ENCODE results near the gene PREB. TPM values are rescaled to one million over a fixed set of nuclear protein-coding genes. Genes with fewer than 3 reads are reported as not detected.
"Not testable (repeated sequence)": the region's sequence is repeated elsewhere in the genome, so short reads cannot be mapped to it uniquely, and the experiment has no call there.

The PREB gene
- total RNA-seq, 2 experiments from 2014 or later, result 51.7 to 53.9 TPM

DNA sequence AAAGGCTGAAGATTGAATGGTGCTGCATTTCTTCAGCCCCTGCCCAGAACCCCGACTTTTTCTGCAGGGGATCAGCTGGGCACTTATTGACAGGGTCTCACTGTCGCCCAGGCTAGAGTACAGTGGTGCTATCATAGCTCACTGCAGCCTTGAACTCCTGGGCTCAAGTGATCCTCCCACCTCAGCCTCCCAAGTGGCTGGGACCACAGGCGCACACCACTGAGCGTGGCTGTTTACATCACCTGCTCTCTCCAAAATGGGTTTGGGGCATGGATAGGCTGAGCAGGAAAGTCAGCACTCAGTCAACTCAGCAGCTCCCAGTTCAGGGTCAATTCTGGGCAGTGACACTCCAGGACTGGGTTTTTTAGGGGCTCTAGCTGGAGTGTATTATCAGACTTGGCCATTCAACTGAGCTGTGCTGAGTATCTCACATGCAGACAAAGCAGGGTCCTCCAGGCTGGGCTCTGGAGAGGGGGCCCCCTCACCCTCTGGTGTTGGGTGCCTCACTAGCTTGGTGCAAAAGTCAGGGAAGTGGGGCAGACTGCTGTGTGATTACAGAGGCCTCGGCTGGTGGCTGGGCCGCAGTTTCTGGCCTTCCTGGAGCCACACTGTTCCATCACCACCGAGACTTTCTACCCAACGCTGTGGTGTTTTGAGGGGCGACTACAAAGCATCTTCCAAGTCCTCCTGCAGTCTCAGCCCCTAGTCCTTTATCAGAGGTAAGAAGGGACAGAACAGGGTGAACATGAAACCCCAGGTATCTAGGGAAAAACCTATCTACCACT lies 6.4 kb downstream of the PREB start:
- H3K27ac Mint-ChIP-seq, result no peak overlapping the region
- H3K4me3 Mint-ChIP-seq, result no peak overlapping the region
- no peak for ATAC-seq (ENCODE audit: low read depth)

DNA sequence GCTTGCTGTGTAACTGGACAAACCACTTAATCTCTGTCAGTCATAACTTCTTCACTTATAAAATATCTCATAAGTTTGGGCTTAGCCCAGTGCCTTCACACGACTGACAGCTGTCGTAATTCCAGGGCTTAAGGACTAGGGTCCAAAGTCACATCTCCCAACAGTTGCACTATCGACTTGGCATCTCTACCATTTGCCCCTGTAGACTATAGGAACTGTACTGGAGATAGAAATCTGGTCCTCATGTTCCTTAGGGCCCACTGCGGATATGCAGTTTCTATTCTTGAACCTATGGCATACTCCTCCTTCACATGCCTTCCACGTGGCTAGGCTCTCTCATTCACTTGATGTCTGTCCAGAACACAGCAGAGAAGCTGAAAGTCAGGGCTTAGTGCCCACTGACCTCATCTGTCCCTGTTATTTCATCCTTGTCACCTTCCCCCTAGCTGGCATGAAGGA lies 8.2 kb downstream of the PREB start:
- DNase-seq (no peak), ATAC-seq (ENCODE audit: low read depth) (no peak)
- Mint-ChIP-seq H3K27me3 (peaks cover 17% of the 10 kb centered on the region), H3K27ac (no peak overlapping the region), H3K36me3 (peaks cover 2% of the 10 kb centered on the region), H3K4me1 (peaks cover 9% of the 10 kb centered on the region), H3K4me3 (no peak overlapping the region), H3K9me3 (no peaks in the 10 kb centered on the region)
- POLR2A ChIA-PET, result interaction anchor here (0.7 to 0.9 kb wide), 2 partner anchors 9 to 56 kb away, joined by 3 to 4 read pairs; partner anchors contain the start of gene PREB

More for the DNA sequence above, 6.4 kb downstream of the PREB start:
- peaks cover 3% of the 10 kb centered on the region for H3K36me3 Mint-ChIP-seq
- DNase-seq, result no peak
- no peaks in the 10 kb centered on the region for H3K9me3 Mint-ChIP-seq
- peaks cover 13% of the 10 kb centered on the region for H3K4me1 Mint-ChIP-seq
- POLR2A ChIA-PET, result no interaction called here
- H3K27me3 Mint-ChIP-seq, result peaks cover 2% of the 10 kb centered on the region

DNA sequence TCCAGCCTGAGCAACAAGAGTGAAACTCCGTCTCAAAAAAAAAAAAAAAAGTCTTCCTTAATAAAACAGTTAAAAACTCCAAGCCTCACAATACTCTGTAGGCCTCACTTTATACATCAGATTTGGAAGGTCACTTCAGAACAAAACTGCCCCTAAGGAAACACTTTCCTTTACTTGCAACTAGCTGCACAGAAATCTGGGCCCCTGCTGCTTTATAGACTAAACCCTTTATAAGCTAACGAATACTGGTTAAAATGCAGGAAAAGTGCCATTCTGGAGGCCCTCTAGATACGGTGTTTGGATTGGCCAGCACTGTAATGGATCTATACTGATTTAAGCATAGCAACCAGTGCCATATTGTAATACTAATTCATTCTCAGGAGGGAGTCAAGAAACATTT lies 9.3 kb downstream of the PREB start:
- H3K4me3 Mint-ChIP-seq, result no peak overlapping the region
- no peaks in the 10 kb centered on the region for H3K9me3 Mint-ChIP-seq
- peaks cover 20% of the 10 kb centered on the region for H3K27me3 Mint-ChIP-seq
- DNase-seq (no peak), ATAC-seq (ENCODE audit: low read depth) (no peak)
- peaks cover 9% of the 10 kb centered on the region for H3K4me1 Mint-ChIP-seq
- POLR2A ChIA-PET, result interaction anchor here (3.0 kb wide), 1 partner anchor 9 kb away, joined by 34 read pairs; the partner anchor contains the start of gene PREB
- H3K36me3 Mint-ChIP-seq, result peaks cover 2% of the 10 kb centered on the region
- no peak overlapping the region for H3K27ac Mint-ChIP-seq

DNA sequence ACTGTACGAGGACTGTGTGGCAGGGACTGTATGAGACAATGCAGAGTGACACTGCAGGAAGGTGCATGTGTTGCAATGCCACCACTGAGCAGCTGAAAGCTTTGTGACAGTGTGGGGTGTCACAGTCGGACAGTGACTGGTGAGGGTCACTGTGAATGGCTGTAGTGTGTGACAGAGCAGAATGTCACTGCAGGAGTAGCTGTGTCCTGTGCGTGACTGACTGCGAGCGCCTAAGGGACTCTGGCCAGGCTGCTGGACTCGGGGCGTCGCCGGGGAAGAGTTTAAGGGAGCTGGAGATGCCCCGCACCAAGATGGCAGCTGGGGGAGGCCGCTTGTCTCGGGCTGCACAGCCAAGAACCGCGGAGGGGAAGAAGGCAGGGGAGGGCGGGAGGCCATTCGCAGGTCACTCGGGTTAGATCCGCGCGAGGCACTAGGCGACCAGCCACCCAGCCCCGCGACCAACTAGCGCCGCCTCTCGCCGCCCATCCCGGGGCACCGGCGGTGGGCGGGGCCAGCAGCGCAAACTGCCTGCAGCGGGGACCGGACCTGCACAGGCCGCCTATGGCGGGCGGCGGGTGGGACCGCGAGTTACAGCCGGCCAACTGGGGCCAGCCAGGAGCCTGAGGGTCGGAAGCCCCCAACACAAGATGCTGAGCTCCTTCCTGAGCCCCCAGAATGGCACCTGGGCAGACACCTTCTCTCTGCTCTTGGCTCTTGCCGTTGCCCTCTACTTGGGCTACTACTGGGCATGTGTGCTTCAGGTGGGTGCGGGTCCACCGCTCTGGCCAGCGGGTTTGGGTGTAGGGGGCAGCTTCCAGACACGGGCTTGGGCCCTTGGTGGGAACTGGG lies 10.9 kb downstream of the PREB start, which contains the start of gene ABHD1:
Gene ABHD1 (plus strand): TSS at position 514 of the 849 bp plus-strand sequence. CDS start 134 bp downstream, at position 648.
- H3K4me3 Mint-ChIP-seq, result peak within 1 kb of the TSS; percentile 81
- ATAC-seq (ENCODE audit: low read depth), result peak; percentile 81
- H3K27me3 Mint-ChIP-seq, result peaks cover 32% of the 10 kb centered on the region
- H3K4me1 Mint-ChIP-seq, result peaks cover 15% of the 10 kb centered on the region
- peak; percentile 79 for DNase-seq
- H3K9me3 Mint-ChIP-seq, result no peaks in the 10 kb centered on the region
- POLR2A ChIA-PET, result interaction anchor here (0.6 to 3.0 kb wide), 6 partner anchors 8 to 304 kb away, joined by 3 to 34 read pairs (median 3); partner anchors contain the start of genes KHK, NRBP1 and PREB
- H3K36me3 Mint-ChIP-seq, result no peaks in the 10 kb centered on the region
- peak within 1 kb of the TSS; percentile 75 for H3K27ac Mint-ChIP-seq

DNA sequence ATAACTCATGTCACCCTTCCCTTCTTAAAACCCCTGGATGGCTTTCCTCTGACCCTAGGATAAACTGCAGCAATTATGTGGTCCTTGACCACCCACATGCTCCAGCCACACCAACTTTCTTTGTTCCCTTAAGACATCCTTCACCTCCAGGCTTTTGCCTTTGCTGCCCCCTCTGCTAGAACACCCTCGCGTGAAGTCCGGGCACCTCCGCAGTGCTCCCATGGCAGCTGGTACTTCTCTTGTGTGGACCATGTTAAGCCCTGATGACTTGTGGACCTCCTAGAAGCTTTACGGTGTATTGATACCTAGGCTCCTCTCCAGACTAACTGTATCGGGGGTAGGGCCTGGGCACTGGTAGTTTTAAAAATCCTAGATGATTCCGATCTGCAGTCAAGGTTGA lies 11.6 kb downstream of the PREB start:
- POLR2A ChIA-PET, result interaction anchor here (0.6 to 3.0 kb wide), 4 partner anchors 11 to 305 kb away, joined by 3 to 34 read pairs (median 4); partner anchors contain the start of genes KHK, NRBP1 and PREB
- ATAC-seq (ENCODE audit: low read depth), result no peak
- Mint-ChIP-seq H3K27ac (peak overlapping the region; percentile 75), H3K4me1 (peaks cover 15% of the 10 kb centered on the region), H3K4me3 (peak overlapping the region; percentile 81), H3K27me3 (peaks cover 39% of the 10 kb centered on the region), H3K9me3 (no peaks in the 10 kb centered on the region), H3K36me3 (no peaks in the 10 kb centered on the region)
- DNase-seq, result no peak

DNA sequence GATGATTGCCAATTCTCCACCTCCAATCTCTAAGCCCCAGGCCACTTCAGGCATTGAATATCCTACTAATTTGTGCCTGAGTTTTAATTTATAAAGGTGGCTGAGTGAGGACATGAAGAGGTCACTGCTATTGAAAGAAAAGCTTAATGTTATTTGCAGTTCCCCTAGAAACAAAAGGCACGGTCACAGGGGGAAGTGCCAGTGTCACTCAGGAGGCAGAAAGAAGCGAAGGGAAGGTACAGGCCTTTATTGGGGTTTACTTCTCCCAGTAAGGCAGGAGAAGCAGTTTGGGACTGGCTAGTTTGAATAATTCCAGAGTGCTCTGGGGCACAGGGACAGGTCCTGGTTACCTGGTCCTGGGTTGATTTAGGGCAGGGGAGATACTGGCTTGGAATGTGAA lies 12.5 kb downstream of the PREB start:
- POLR2A ChIA-PET, result interaction anchor here (3.0 kb wide), 1 partner anchor 12 kb away, joined by 34 read pairs; the partner anchor contains the start of gene PREB
- ATAC-seq (ENCODE audit: low read depth) (no peak), DNase-seq (no peak)
- H3K9me3 Mint-ChIP-seq, result no peaks in the 10 kb centered on the region
- H3K36me3 Mint-ChIP-seq, result no peaks in the 10 kb centered on the region
- H3K4me3 Mint-ChIP-seq, result no peak overlapping the region
- H3K27ac Mint-ChIP-seq, result no peak overlapping the region
- H3K4me1 Mint-ChIP-seq, result peaks cover 15% of the 10 kb centered on the region
- H3K27me3 Mint-ChIP-seq, result peaks cover 46% of the 10 kb centered on the region

DNA sequence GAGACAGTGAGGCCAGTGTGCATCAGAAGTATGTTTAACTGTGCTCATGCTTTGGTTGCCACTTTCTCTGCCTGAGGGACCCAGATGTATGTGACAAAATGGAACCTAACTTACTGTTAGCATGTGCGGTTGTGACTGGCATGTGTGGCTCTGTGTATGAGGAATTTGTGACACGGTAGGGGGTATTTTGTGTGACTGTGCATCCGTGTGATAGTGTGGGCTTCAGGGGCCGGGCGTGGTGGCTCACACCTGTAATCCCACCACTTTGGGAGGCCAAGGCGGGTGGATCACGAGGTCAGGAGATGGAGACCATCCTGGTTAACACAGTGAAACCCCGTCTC lies 15.1 kb downstream of the PREB start:
- DNase-seq; ATAC-seq (ENCODE audit: low read depth); H3K27ac Mint-ChIP-seq; H3K9me3 Mint-ChIP-seq; H3K36me3 Mint-ChIP-seq; POLR2A ChIA-PET: not testable (repeated sequence)
- peak overlapping the region; percentile 78 for H3K4me3 Mint-ChIP-seq
- H3K27me3 Mint-ChIP-seq, result peaks cover 48% of the 10 kb centered on the region
- peaks cover 15% of the 10 kb centered on the region for H3K4me1 Mint-ChIP-seq

DNA sequence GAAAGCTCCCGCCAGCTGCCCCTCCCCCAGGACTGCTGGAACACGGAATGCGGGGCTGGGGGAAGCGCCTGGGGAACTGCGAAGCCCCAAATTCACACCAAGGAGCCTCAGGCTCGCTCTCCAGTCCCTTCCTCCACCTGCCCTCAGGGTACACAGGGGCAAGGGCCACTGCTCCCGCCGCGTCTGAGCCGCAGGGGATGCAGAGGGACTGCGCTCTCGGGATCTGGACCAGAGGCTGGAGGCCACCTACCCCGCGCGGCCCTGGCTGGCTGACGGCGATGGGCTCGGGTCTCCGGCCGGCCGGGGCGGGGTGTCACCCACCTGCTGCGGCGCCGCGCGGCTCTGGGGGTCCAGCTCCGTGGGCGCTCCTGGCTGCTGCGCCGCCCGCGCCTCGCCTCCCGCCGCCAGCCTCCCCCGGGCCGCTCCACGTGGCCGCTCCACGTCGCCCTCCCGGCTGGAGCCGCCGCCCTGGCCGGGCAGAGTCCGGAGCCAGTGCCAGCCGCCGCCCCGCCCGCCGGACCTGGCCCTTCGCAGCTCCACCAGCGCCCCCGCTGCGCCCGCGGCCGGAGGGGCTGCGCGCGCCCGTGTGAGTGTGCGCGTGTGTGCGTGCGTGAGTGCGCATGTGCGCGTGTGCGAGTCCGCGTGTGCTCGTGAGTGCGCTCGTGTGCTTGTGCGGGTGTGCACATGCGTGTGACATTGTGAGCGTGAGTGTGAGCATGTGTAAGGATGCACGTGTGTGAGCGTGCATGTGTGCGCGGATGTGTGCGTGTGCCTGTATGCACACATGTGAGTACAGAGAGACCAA lies 15.7 kb downstream of the PREB start, which contains the start of gene CGREF1:
Gene CGREF1 (minus strand): TSS at position 604 of the 805 bp plus-strand sequence. CDS start 14,762 bp downstream, outside the sequence.
- Mint-ChIP-seq H3K9me3 (no peaks in the 10 kb centered on the region), H3K4me3 (peak within 1 kb of the TSS; percentile 78), H3K4me1 (peaks cover 12% of the 10 kb centered on the region), H3K36me3 (no peaks in the 10 kb centered on the region), H3K27me3 (peaks cover 48% of the 10 kb centered on the region), H3K27ac (no peak within 1 kb of the TSS)
- peak; percentile 13 for ATAC-seq (ENCODE audit: low read depth)
- DNase-seq, result peak; percentile 51
- POLR2A ChIA-PET, result interaction anchor here (0.6 to 0.7 kb wide), 2 partner anchors 9 to 17 kb away, joined by 3 to 7 read pairs; no protein-coding TSS in a partner anchor

DNA sequence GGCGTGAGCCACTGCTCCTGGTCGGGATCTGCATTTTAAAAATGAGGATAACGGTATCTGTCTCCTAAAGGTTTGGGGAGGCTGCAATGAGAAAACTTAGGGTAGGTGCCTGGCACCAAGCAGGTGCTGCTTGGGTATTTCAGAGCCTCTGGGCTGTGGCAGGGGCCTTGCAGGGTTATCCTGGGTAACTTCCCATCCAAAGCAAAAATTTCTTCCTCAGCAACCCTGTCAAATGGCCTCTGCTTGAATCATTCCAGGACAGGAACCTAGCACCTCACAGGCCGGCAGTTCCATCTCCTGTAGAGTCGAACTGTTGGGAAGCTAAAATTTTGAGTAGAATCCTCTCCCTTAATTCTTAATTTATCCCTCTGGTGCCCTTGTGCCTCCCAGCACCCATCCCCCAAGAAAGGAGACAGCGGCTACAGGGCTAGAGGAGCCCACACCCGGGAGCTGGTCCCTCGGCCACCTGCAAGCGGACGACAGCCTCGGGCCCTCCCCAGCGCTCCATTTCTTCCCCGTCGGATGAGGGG lies 16.4 kb downstream of the PREB start:
- Mint-ChIP-seq H3K27ac (no peak overlapping the region), H3K27me3 (peaks cover 46% of the 10 kb centered on the region), H3K4me1 (peaks cover 8% of the 10 kb centered on the region), H3K9me3 (no peaks in the 10 kb centered on the region), H3K36me3 (no peaks in the 10 kb centered on the region), H3K4me3 (peak overlapping the region; percentile 14)
- ATAC-seq (ENCODE audit: low read depth) (no peak), DNase-seq (no peak)
- POLR2A ChIA-PET, result interaction anchor here (0.7 kb wide), 1 partner anchor 9 kb away, joined by 7 read pairs; no protein-coding TSS in a partner anchor

DNA sequence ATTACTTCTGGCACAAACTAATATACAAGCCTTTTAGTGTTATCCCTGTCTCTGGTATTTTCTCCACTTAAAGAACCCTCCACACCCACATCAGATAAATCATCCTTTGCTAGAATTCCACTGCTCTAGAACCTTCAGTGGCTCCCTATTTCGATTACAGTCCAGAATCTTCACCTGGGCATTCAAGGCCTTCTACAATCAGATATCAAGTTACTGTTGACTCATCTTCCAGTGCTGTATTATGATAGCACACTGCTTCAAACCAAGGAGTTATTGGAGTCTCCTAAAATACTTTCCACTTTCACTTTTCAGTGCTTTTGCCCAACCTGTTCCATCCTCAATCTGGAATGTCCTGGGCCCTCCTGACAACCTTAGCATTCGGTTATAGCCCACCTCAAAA lies 18.9 kb downstream of the PREB start:
- H3K9me3 Mint-ChIP-seq, result no peaks in the 10 kb centered on the region
- peaks cover 30% of the 10 kb centered on the region for H3K27me3 Mint-ChIP-seq
- H3K36me3 Mint-ChIP-seq, result no peaks in the 10 kb centered on the region
- POLR2A ChIA-PET, result no interaction called here
- peaks cover 6% of the 10 kb centered on the region for H3K4me1 Mint-ChIP-seq
- no peak overlapping the region for H3K27ac Mint-ChIP-seq
- ATAC-seq (ENCODE audit: low read depth) (no peak), DNase-seq (no peak)
- H3K4me3 Mint-ChIP-seq, result no peak overlapping the region

DNA sequence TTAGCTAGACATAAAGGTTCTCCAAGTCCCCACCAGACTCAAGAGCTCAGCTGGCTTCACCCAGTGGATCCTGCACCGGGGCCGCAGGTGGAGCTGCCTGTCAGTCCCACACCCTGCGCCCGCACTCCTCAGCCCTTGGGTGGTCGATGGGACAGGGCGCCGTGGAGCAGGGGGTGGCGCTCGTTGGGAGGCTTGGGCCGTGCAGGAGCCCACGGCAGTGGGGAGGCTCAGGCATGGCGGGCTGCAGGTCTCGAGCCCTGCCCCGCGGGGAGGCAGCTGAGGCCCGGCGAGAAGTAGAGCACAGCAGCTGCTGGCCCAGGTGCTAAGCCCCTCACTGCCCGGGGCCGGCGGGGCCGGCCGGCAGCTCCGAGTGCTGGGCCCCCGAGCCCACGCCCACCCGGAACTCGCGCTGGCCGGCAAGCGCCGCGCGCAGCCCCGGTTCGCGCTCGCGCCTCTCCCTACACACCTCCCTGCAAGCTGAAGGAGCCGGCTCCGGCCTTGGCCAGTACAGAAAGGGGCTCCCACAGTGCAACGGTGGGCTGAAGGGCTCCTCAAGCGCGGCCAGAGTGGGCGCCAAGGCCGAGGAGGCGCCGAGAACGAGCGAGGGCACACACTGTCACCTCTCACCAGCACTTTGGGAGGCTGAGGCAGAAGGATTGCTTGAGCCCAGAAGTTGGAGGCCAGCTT lies 22.9 kb downstream of the PREB start:
- H3K36me3 Mint-ChIP-seq; ATAC-seq (ENCODE audit: low read depth); H3K9me3 Mint-ChIP-seq; POLR2A ChIA-PET; H3K27ac Mint-ChIP-seq; H3K4me3 Mint-ChIP-seq; DNase-seq; H3K4me1 Mint-ChIP-seq; H3K27me3 Mint-ChIP-seq: not testable (repeated sequence)

Data from activated naive CD8-positive, alpha-beta T cell treated with anti-CD3 and anti-CD28 coated beads, Interleukin-2, amount 10 ng/mL, durations not matched to agents 7 days and 5 days (primary cell).